IMR-90 (cell line): ENCODE measurements around the gene GPER1. TPM values are rescaled to one million over a fixed set of nuclear protein-coding genes. Genes with fewer than 3 reads are reported as not detected.

Experiments
- ATAC-seq: fragments of 200-7000 bp; cut with Tn5 transposase; 2 replicates; pipeline ENCODE4 v1.9.1; 2020; ENCODE audit warnings: low read depth, mild to moderate bottlenecking, moderate library complexity
- BruUV-seq: library from RNA; stranded (reverse); fragments of 400-500 nt; replicated peaks from 2 replicates; lab custom pipeline; 2021; lab: Mats Ljungman, UMichigan
- CTCF ChIA-PET: fragments of 300-600 bp; formaldehyde crosslinking; extraction: SDS; loops from one replicate; lab custom pipeline; 2021; ENCODE audit warnings: antibody characterized with exemption; lab: Yijun Ruan, JAX
- POLR2A ChIA-PET: fragments of 300-600 bp; sonication (Branson Sonifier 250); formaldehyde crosslinking; loops from one replicate; lab custom pipeline; 2022; ENCODE audit warnings: antibody characterized with exemption; ENCODE audit not compliant: unreplicated experiment; lab: Charles Lee
- DNase-seq: peaks from one replicate; pipeline ENCODE4 v3.0.0; 2013
- H2AFZ ChIP-seq: replicated peaks from 2 replicates; pipeline ENCODE3; 2013; ENCODE audit warnings: low read length, mild to moderate bottlenecking; ENCODE audit not compliant: poor library complexity
- H2AK5ac ChIP-seq: 2 replicates; pipeline ENCODE4 v1.6.1; 2013; ENCODE audit warnings: low read depth, low read length, inconsistent platforms
- H2AK9ac ChIP-seq: replicated peaks from 2 replicates; pipeline ENCODE3; 2013; ENCODE audit warnings: mild to moderate bottlenecking, low read depth, low read length, moderate library complexity; ENCODE audit not compliant: poor library complexity
- H2BK120ac ChIP-seq: 2 replicates; pipeline ENCODE4 v1.6.1; 2013; ENCODE audit warnings: low read depth, low read length, inconsistent platforms
- H2BK15ac ChIP-seq: 3 replicates; pipeline ENCODE4 v1.6.1; 2013; ENCODE audit warnings: low read depth, low read length, inconsistent platforms
- H2BK20ac ChIP-seq: 2 replicates; pipeline ENCODE4 v1.6.1; 2013; ENCODE audit warnings: low read depth, mild to moderate bottlenecking, inconsistent platforms, low read length, moderate library complexity
- H2BK5ac ChIP-seq: 2 replicates; pipeline ENCODE4 v1.6.1; 2013; ENCODE audit warnings: mild to moderate bottlenecking, low read depth, low read length, inconsistent platforms; ENCODE audit not compliant: poor library complexity, severe bottlenecking
- H3K14ac ChIP-seq: replicated peaks from 2 replicates; pipeline ENCODE4 v1.6.1; 2013; ENCODE audit warnings: low read depth, low read length, inconsistent platforms
- H3K18ac ChIP-seq: 2 replicates; pipeline ENCODE4 v1.6.1; 2013; ENCODE audit warnings: low read depth, low read length, control low read depth
- H3K23ac ChIP-seq: 2 replicates; pipeline ENCODE4 v1.6.1; 2013; ENCODE audit warnings: low read depth, low read length, inconsistent platforms
- H3K27ac ChIP-seq: 2 replicates; pipeline ENCODE4 v1.5.1; 2013; ENCODE audit warnings: mild to moderate bottlenecking, control low read depth, low read length; ENCODE audit not compliant: insufficient read depth
- H3K27me3 ChIP-seq: 2 replicates; pipeline ENCODE4 v1.6.1; 2013; ENCODE audit warnings: low read length; ENCODE audit not compliant: control insufficient read depth, insufficient read depth
- H3K36me3 ChIP-seq: 2 replicates; pipeline ENCODE4 v1.6.1; 2013; ENCODE audit warnings: low read length, mixed read lengths; ENCODE audit not compliant: control insufficient read depth, insufficient read depth
- H3K4ac ChIP-seq: 2 replicates; pipeline ENCODE4 v1.6.1; 2013; ENCODE audit warnings: low read depth, low read length, inconsistent platforms
- H3K4me1 ChIP-seq: 2 replicates; pipeline ENCODE4 v1.6.1; 2013; ENCODE audit warnings: low read length, mixed read lengths; ENCODE audit not compliant: control insufficient read depth, insufficient read depth
- H3K4me2 ChIP-seq: 2 replicates; pipeline ENCODE4 v1.6.1; 2013; ENCODE audit warnings: low read depth, mild to moderate bottlenecking, control low read depth, low read length, moderate library complexity
- H3K4me3 ChIP-seq: 2 replicates; pipeline ENCODE4 v1.5.1; 2013; ENCODE audit warnings: low read depth, mild to moderate bottlenecking, control low read depth, low read length, moderate library complexity; ENCODE audit not compliant: insufficient read depth
- H3K56ac ChIP-seq: 2 replicates; pipeline ENCODE4 v1.6.1; 2013; ENCODE audit warnings: low read length, inconsistent platforms; ENCODE audit not compliant: insufficient read depth; ENCODE audit errors: extremely low read depth
- H3K79me1 ChIP-seq, 2 experiments: 2 replicates each; pipeline ENCODE4 v1.6.1; 2013; ENCODE audit warnings: low read length in 2 of 2, inconsistent platforms in 1 of 2, low read depth in 1 of 2
- H3K9ac ChIP-seq: 2 replicates; pipeline ENCODE4 v1.6.1; 2013; ENCODE audit warnings: low read depth, low read length, control low read depth
- H3K9me1 ChIP-seq: 2 replicates; pipeline ENCODE4 v1.6.1; 2013; ENCODE audit warnings: low read length, inconsistent platforms; ENCODE audit not compliant: insufficient read depth
- H3K9me3 ChIP-seq: 2 replicates; pipeline ENCODE4 v1.6.1; 2013; ENCODE audit warnings: low read length; ENCODE audit not compliant: control insufficient read depth, insufficient read depth
- H4K20me1 ChIP-seq: 2 replicates; pipeline ENCODE4 v1.6.1; 2013; ENCODE audit warnings: low read length, inconsistent platforms; ENCODE audit not compliant: insufficient read depth
- H4K5ac ChIP-seq: 2 replicates; pipeline ENCODE4 v1.6.1; 2013; ENCODE audit warnings: mild to moderate bottlenecking, low read depth, low read length, control low read depth
- H4K8ac ChIP-seq, 2 experiments: 2 replicates each; pipeline ENCODE4 v1.6.1; 2013; ENCODE audit warnings: low read depth in 2 of 2, low read length in 2 of 2, control low read depth in 1 of 2, inconsistent platforms in 1 of 2
- H4K91ac ChIP-seq: 2 replicates; pipeline ENCODE4 v1.6.1; 2013; ENCODE audit warnings: low read depth, low read length, inconsistent platforms; ENCODE audit not compliant: insufficient read depth
- FOS ChIP-seq: fragments of 150-350 bp; IDR thresholded peaks from 2 replicates; pipeline ENCODE4 v1.6.1; 2016; ENCODE audit warnings: low read depth, low read length
- MAFK ChIP-seq: IDR thresholded peaks from 2 replicates; pipeline ENCODE4 v1.6.1; 2012; ENCODE audit warnings: low read depth, low read length, improper control_type of control experiment
- NFE2L2 ChIP-seq: fragments of 150-350 bp; IDR thresholded peaks from 2 replicates; pipeline ENCODE4 v1.6.1; 2016; ENCODE audit warnings: low read depth, mild to moderate bottlenecking, low read length
- USF2 ChIP-seq: fragments of 150-350 bp; IDR thresholded peaks from 2 replicates; pipeline ENCODE4 v1.6.1; 2017; ENCODE audit warnings: mild to moderate bottlenecking, antibody characterized with exemption, low read length, low read depth
- WGBS, 2 experiments: methylation state at CpG; one replicate each; pipeline versions ENCODE4 v1.1.5 to v1.1.7; 2013; ENCODE audit warnings: missing lambda C conversion rate in 2 of 2; ENCODE audit not compliant: insufficient read length in 1 of 2; ENCODE audit errors: extremely low coverage in 2 of 2; 5-methylcytosine and 5-hydroxymethylcytosine counted together
- dilution Hi-C: fragments of 300-500 bp; cut with HindIII; formaldehyde crosslinking; loops from one replicate; pipeline ENCODE4 v1.14.3; 2018; ENCODE audit warnings: low sequenced_read_pairs; ENCODE audit not compliant: unreplicated experiment
- in situ Hi-C: fragments of 300-500 bp; cut with MboI; formaldehyde crosslinking; loops from 3 replicates; pipeline ENCODE4 v1.14.3; 2019; ENCODE audit warnings: low sequenced_read_pairs, inconsistent platforms, mixed read lengths
- intact Hi-C: fragments of 100-400 bp; cut with micrococcal nuclease; formaldehyde crosslinking; loops from 2 replicates; pipeline ENCODE4 v1.10.0; 2022
- polyA plus RNA-seq, 3 experiments: library from polyadenylated mRNA; depleted of rRNA; stranded (reverse); fragments of >200 nt; gene quantifications; 2 replicates each; pipeline ENCODE4 v1.2.3, GENCODE V29; 2012; ENCODE audit warnings: low replicate concordance in 1 of 3
- total RNA-seq: library from RNA; depleted of rRNA; stranded (reverse); fragments of >200 nt; gene quantifications from 2 replicates; pipeline ENCODE4 v1.2.3, GENCODE V29; 2012

Gene GPER1
- total and polyA plus RNA-seq, 2 of the 4 experiments (the other 2 are of a cell fraction), result 2.0 to 5.8 TPM

- no peaks in the 10 kb centered on the region for H3K27me3 ChIP-seq
- in situ Hi-C loops, result no loop called here
- ChIA-PET CTCF (no interaction called here), POLR2A (interaction anchor here (0.6 kb wide), 1 partner anchor 15 kb away, joined by 6 read pairs; no protein-coding TSS in a partner anchor)
- no peak for ATAC-seq
- no peak overlapping the region for H2BK5ac ChIP-seq
- no peak overlapping the region for H3K27ac ChIP-seq
- H3K9me1 ChIP-seq, result no peaks in the 10 kb centered on the region
- no peak overlapping the region for H3K14ac ChIP-seq
- no peak overlapping the region for H2AK9ac ChIP-seq
- WGBS, 2 experiments, result 100% methylated on average over 1 of the region's 5 CpGs; no CpG with 5 or more reads in 1 of the 2 experiments
- H3K23ac ChIP-seq, result no peak overlapping the region
- no peak overlapping the region for H3K4me3 ChIP-seq
- no peak overlapping the region for H4K91ac ChIP-seq
- H2BK120ac ChIP-seq, result no peak overlapping the region
- H2BK20ac ChIP-seq, result no peak overlapping the region
- H3K79me1 ChIP-seq, result peaks cover 0 to 38% of the 10 kb centered on the region in 2 experiments; a peak in 3 of 4 replicates
- H3K9ac ChIP-seq, result no peak overlapping the region
- no peak for DNase-seq
- no peak overlapping the region for H3K56ac ChIP-seq
- no peaks in the 10 kb centered on the region for H3K36me3 ChIP-seq
- H3K18ac ChIP-seq, result no peak overlapping the region
- no peaks in the 10 kb centered on the region for H4K20me1 ChIP-seq
- BruUV-seq, result no TSS peak
- H4K8ac ChIP-seq, result no peak overlapping the region
- TF ChIP-seq MAFK (no peak), NFE2L2 (no peak), USF2 (no peak), FOS (no peak)
- no peak overlapping the region for H3K4me2 ChIP-seq
- no peak overlapping the region for H2AK5ac ChIP-seq
- H3K9me3 ChIP-seq, result no peaks in the 10 kb centered on the region
- H2AFZ ChIP-seq, result no peak overlapping the region
- peaks cover 2% of the 10 kb centered on the region for H3K4me1 ChIP-seq
- intact Hi-C loops, result no loop called here
- no peak overlapping the region for H4K5ac ChIP-seq
- H2BK15ac ChIP-seq, result no peak overlapping the region
- no peak overlapping the region for H3K4ac ChIP-seq
- dilution Hi-C loops, result no loop called here
These were observed 31.3 kb downstream of the GPER1 start for GRCh38 chr7:1119201-1119600.
